DND-41 (cell line): ENCODE measurements around the gene PITPNC1.
A peak's percentile ranks its signal among the peaks of the same experiment; 100 is the strongest.
"Not testable (repeated sequence)": the region's sequence is repeated elsewhere in the genome, so short reads cannot be mapped to it uniquely, and the experiment has no call there.

ENCODE experiments used
- ATAC-seq: fragments of 200-7000 bp; cut with Tn5 transposase; 3 replicates; pipeline ENCODE4 v1.9.1; 2021; ENCODE audit warnings: low read depth; ENCODE audit not compliant: insufficient read depth
- DNase-seq: peaks from one replicate; pipeline ENCODE4 v3.0.0-alpha.2; 2020
- H2AFZ ChIP-seq: 2 replicates; pipeline ENCODE4 v1.6.0; 2012; ENCODE audit warnings: low read depth, low read length
- H3K27ac ChIP-seq: 2 replicates; pipeline ENCODE4 v1.5.1; 2012; ENCODE audit warnings: low read length, inconsistent platforms
- H3K27me3 ChIP-seq: fragments of 200-600 bp; sonication (generic); 2 replicates; pipeline ENCODE4 v1.6.0; 2012; ENCODE audit warnings: low read length, mild to moderate bottlenecking, inconsistent platforms; ENCODE audit not compliant: insufficient read depth, poor library complexity
- H3K36me3 ChIP-seq: 2 replicates; pipeline ENCODE4 v1.5.1; 2012; ENCODE audit warnings: low read length, inconsistent platforms; ENCODE audit not compliant: insufficient read depth
- H3K4me1 ChIP-seq: 2 replicates; pipeline ENCODE4 v1.5.1; 2012; ENCODE audit warnings: mild to moderate bottlenecking, low read length; ENCODE audit not compliant: insufficient read depth
- H3K4me2 ChIP-seq: 2 replicates; pipeline ENCODE4 v1.6.0; 2012; ENCODE audit warnings: mild to moderate bottlenecking, moderate library complexity, low read length, inconsistent platforms; ENCODE audit not compliant: insufficient read depth
- H3K4me3 ChIP-seq, 2 experiments: fragments of 200-600 bp in 1 of 2; shearing (Covaris generic) in 1 of 2; 2 replicates each; pipeline ENCODE4 v1.5.1; 2012 to 2016; ENCODE audit warnings: inconsistent platforms in 2 of 2, low read length in 2 of 2, mild to moderate bottlenecking in 2 of 2, low read depth in 1 of 2, moderate library complexity in 1 of 2
- H3K79me2 ChIP-seq: 2 replicates; pipeline ENCODE4 v1.6.0; 2012; ENCODE audit warnings: low read length, inconsistent platforms; ENCODE audit not compliant: insufficient read depth
- H3K9ac ChIP-seq: 2 replicates; pipeline ENCODE4 v1.6.0; 2012; ENCODE audit warnings: low read depth, mild to moderate bottlenecking, inconsistent platforms, low read length, moderate library complexity
- H3K9me3 ChIP-seq: 2 replicates; pipeline ENCODE4 v1.5.1; 2012; ENCODE audit warnings: low read length, moderate library complexity, mild to moderate bottlenecking, inconsistent platforms; ENCODE audit not compliant: insufficient read depth, severe bottlenecking
- H4K20me1 ChIP-seq: 2 replicates; pipeline ENCODE4 v1.6.0; 2012; ENCODE audit warnings: low read length; ENCODE audit not compliant: insufficient read depth
- EZH2 ChIP-seq: IDR thresholded peaks from 3 replicates; pipeline ENCODE4 v1.6.1; 2012; ENCODE audit warnings: borderline replicate concordance, low read depth, mild to moderate bottlenecking, moderate library complexity, low read length, inconsistent platforms; ENCODE audit not compliant: severe bottlenecking
- TF ChIP-seq, protein P1 (sequence below): IDR thresholded peaks from 2 replicates; pipeline ENCODE4 v1.5.1; 2012; ENCODE audit warnings: borderline replicate concordance, low read length, moderate library complexity, mild to moderate bottlenecking; ENCODE audit not compliant: poor library complexity, severe bottlenecking; ENCODE audit errors: extremely low read depth

PITPNC1 gene

GRCh38 chr17:67514998-67515397 lies 137.9 kb downstream of the PITPNC1 start:
- Histone ChIP-seq H3K27me3 (no peaks in the 10 kb centered on the region), H3K4me2 (no peak overlapping the region), H3K4me1 (no peaks in the 10 kb centered on the region), H2AFZ (no peak overlapping the region), H3K27ac (no peak overlapping the region), H4K20me1 (peaks cover 5% of the 10 kb centered on the region; the same call in 1 of the 2 replicates), H3K4me3 (no peak overlapping the region), H3K9ac (no peak overlapping the region), H3K9me3 (no peaks in the 10 kb centered on the region), H3K79me2 (no peaks in the 10 kb centered on the region), H3K36me3 (no peaks in the 10 kb centered on the region)
- no peak for ATAC-seq
- no peak for TF ChIP-seq EZH2
- TF ChIP-seq, protein P1, sequence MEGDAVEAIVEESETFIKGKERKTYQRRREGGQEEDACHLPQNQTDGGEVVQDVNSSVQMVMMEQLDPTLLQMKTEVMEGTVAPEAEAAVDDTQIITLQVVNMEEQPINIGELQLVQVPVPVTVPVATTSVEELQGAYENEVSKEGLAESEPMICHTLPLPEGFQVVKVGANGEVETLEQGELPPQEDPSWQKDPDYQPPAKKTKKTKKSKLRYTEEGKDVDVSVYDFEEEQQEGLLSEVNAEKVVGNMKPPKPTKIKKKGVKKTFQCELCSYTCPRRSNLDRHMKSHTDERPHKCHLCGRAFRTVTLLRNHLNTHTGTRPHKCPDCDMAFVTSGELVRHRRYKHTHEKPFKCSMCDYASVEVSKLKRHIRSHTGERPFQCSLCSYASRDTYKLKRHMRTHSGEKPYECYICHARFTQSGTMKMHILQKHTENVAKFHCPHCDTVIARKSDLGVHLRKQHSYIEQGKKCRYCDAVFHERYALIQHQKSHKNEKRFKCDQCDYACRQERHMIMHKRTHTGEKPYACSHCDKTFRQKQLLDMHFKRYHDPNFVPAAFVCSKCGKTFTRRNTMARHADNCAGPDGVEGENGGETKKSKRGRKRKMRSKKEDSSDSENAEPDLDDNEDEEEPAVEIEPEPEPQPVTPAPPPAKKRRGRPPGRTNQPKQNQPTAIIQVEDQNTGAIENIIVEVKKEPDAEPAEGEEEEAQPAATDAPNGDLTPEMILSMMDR: no peak
- no peak for DNase-seq

GRCh38 chr17:67515490-67516083 lies 138.5 kb downstream of the PITPNC1 start:
- no peak for DNase-seq
- Histone ChIP-seq H3K4me1 (no peaks in the 10 kb centered on the region), H3K4me2 (no peak overlapping the region), H3K27me3 (no peaks in the 10 kb centered on the region), H4K20me1 (0 out of 2 replicates have a peak, but pooled peaks cover 5% of the 10 kb centered on the region), H3K9ac (no peak overlapping the region), H3K9me3 (no peaks in the 10 kb centered on the region), H3K79me2 (no peaks in the 10 kb centered on the region), H3K36me3 (no peaks in the 10 kb centered on the region), H2AFZ (no peak overlapping the region), H3K27ac (no peak overlapping the region), H3K4me3 (no peak overlapping the region)
- no peak for ATAC-seq
- TF ChIP-seq, protein P1: no peak
- no peak for TF ChIP-seq EZH2

GRCh38 chr17:67516571-67516970 lies 139.5 kb downstream of the PITPNC1 start:
- H3K79me2 ChIP-seq, H4K20me1 ChIP-seq, H3K27me3 ChIP-seq, H3K27ac ChIP-seq, ATAC-seq, H3K36me3 ChIP-seq, H3K4me2 ChIP-seq, H2AFZ ChIP-seq, H3K9ac ChIP-seq, H3K9me3 ChIP-seq, H3K4me3 ChIP-seq, DNase-seq, H3K4me1 ChIP-seq: not testable (repeated sequence)

DNA sequence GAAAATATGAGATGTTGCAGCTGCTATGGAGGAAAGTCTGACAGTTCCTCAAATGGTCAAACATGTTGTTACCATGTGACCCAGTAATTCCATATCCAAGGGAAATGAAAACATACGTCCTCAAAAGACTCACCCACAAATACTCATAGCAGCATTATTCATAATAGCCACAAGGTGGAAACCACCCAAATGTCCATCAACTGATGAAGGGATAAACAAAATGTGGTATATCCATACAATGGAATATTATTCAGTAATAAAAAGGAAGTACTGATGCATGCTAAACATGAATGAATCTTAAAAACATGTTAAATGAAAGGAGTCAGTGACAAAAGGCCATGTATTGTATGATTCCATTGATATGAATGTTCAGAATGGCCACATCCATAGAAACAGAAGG lies 140.2 kb downstream of the PITPNC1 start:
- no peak for DNase-seq
- H3K27ac ChIP-seq: no peak overlapping the region
- no peaks in the 10 kb centered on the region for H3K27me3 ChIP-seq
- no peak overlapping the region for H2AFZ ChIP-seq
- no peaks in the 10 kb centered on the region for H3K36me3 ChIP-seq
- H3K4me1 ChIP-seq: no peaks in the 10 kb centered on the region
- no peaks in the 10 kb centered on the region for H3K79me2 ChIP-seq
- no peak for ATAC-seq
- no peaks in the 10 kb centered on the region for H3K9me3 ChIP-seq
- no peak for TF ChIP-seq EZH2
- TF ChIP-seq, protein P1: peak; percentile 6
- H3K9ac ChIP-seq: no peak overlapping the region
- 0 out of 2 replicates have a peak, but pooled peaks cover 5% of the 10 kb centered on the region for H4K20me1 ChIP-seq
- H3K4me2 ChIP-seq: no peak overlapping the region
- H3K4me3 ChIP-seq: no peak overlapping the region
